ENCODE results near the gene FCGR3A. TPM values are rescaled to one million over a fixed set of nuclear protein-coding genes. Genes with fewer than 3 reads are reported as not detected.
"Not testable (repeated sequence)": the region's sequence is repeated elsewhere in the genome, so short reads cannot be mapped to it uniquely, and the experiment has no call there.

FCGR3A gene
- total RNA-seq, 1 donor from 2014 or later, result 0.17 TPM

GRCh38 chr1:161531986-161532643 lies 17.5 kb downstream of the FCGR3A start:
- DNase-seq (ENCODE audit: extremely low spot score, unreplicated experiment), result no peak
- Mint-ChIP-seq H3K9me3 (no peaks in the 10 kb centered on the region), H3K4me1 (ENCODE audit: unreplicated experiment) (peaks cover 21% of the 10 kb centered on the region), H3K4me3 (peak overlapping the region; percentile 83), H3K27ac (peak overlapping the region; percentile 62), H3K36me3 (peaks cover 8% of the 10 kb centered on the region), H3K27me3 (peaks cover 52% of the 10 kb centered on the region)
- no peak for TF ChIP-seq CTCF (conservative IDR thresholded peaks at IDR 0.05)

- not testable (repeated sequence) for H3K36me3 Mint-ChIP-seq, H3K9me3 Mint-ChIP-seq
- Mint-ChIP-seq H3K27me3 (peaks cover 56% of the 10 kb centered on the region), H3K27ac (peak overlapping the region; percentile 97), H3K4me1 (ENCODE audit: unreplicated experiment) (peaks cover 21% of the 10 kb centered on the region), H3K4me3 (peak overlapping the region; percentile 96)
- peak; percentile 87 for DNase-seq (ENCODE audit: extremely low spot score, unreplicated experiment)
Observed at GRCh38 chr1:161530671-161531641, 18.7 kb downstream of the FCGR3A start.

- peaks cover 57% of the 10 kb centered on the region for H3K27me3 Mint-ChIP-seq
- not testable (repeated sequence) for DNase-seq (ENCODE audit: extremely low spot score, unreplicated experiment); H3K36me3 Mint-ChIP-seq; H3K9me3 Mint-ChIP-seq
- peak overlapping the region; percentile 96 for H3K4me3 Mint-ChIP-seq
- peaks cover 21% of the 10 kb centered on the region for H3K4me1 Mint-ChIP-seq (ENCODE audit: unreplicated experiment)
- peak overlapping the region; percentile 97 for H3K27ac Mint-ChIP-seq
Observed at GRCh38 chr1:161530158-161530557, 19.5 kb downstream of the FCGR3A start.

GRCh38 chr1:161529463-161530104 lies 20.0 kb downstream of the FCGR3A start:
- Mint-ChIP-seq H3K27ac (peak overlapping the region; percentile 97), H3K4me3 (peak overlapping the region; percentile 96), H3K27me3 (peaks cover 61% of the 10 kb centered on the region), H3K4me1 (ENCODE audit: unreplicated experiment) (peaks cover 21% of the 10 kb centered on the region)
- not testable (repeated sequence) for H3K9me3 Mint-ChIP-seq; H3K36me3 Mint-ChIP-seq; DNase-seq (ENCODE audit: extremely low spot score, unreplicated experiment)

GRCh38 chr1:161528550-161528949 lies 21.1 kb downstream of the FCGR3A start:
- H3K4me1 Mint-ChIP-seq (ENCODE audit: unreplicated experiment), result peaks cover 21% of the 10 kb centered on the region
- H3K36me3 Mint-ChIP-seq, result peaks cover 11% of the 10 kb centered on the region
- not testable (repeated sequence) for H3K9me3 Mint-ChIP-seq; DNase-seq (ENCODE audit: extremely low spot score, unreplicated experiment); H3K27ac Mint-ChIP-seq
- H3K4me3 Mint-ChIP-seq, result peak overlapping the region; percentile 36
- peaks cover 67% of the 10 kb centered on the region for H3K27me3 Mint-ChIP-seq

- peaks cover 11% of the 10 kb centered on the region for H3K36me3 Mint-ChIP-seq
- DNase-seq (ENCODE audit: extremely low spot score, unreplicated experiment); H3K4me1 Mint-ChIP-seq (ENCODE audit: unreplicated experiment); H3K27ac Mint-ChIP-seq; H3K9me3 Mint-ChIP-seq: not testable (repeated sequence)
- H3K27me3 Mint-ChIP-seq, result peaks cover 67% of the 10 kb centered on the region
- peak overlapping the region; percentile 37 for H3K4me3 Mint-ChIP-seq
Observed at GRCh38 chr1:161525918-161526317, 23.7 kb downstream of the FCGR3A start.

GRCh38 chr1:161525321-161525720 lies 24.3 kb downstream of the FCGR3A start:
- not testable (repeated sequence) for H3K27ac Mint-ChIP-seq; H3K36me3 Mint-ChIP-seq; H3K4me1 Mint-ChIP-seq (ENCODE audit: unreplicated experiment); DNase-seq (ENCODE audit: extremely low spot score, unreplicated experiment); H3K9me3 Mint-ChIP-seq
- Mint-ChIP-seq H3K27me3 (peaks cover 65% of the 10 kb centered on the region), H3K4me3 (peak overlapping the region; percentile 83)

GRCh38 chr1:161524742-161525291 lies 24.8 kb downstream of the FCGR3A start:
- not testable (repeated sequence) for H3K9me3 Mint-ChIP-seq; DNase-seq (ENCODE audit: extremely low spot score, unreplicated experiment); H3K27ac Mint-ChIP-seq; H3K4me1 Mint-ChIP-seq (ENCODE audit: unreplicated experiment); H3K36me3 Mint-ChIP-seq
- H3K27me3 Mint-ChIP-seq, result peaks cover 65% of the 10 kb centered on the region
- peak overlapping the region; percentile 83 for H3K4me3 Mint-ChIP-seq

GRCh38 chr1:161523817-161524741 lies 25.5 kb downstream of the FCGR3A start, which contains the start of gene HSPA6:
Gene HSPA6 (plus strand): TSS chr1:161524540. CDS start chr1:161524659, 119 bp downstream.
- peak; percentile 78 for DNase-seq (ENCODE audit: extremely low spot score, unreplicated experiment)
- Mint-ChIP-seq H3K27ac (peak within 1 kb of the TSS; percentile 94), H3K4me3 (peak within 1 kb of the TSS; percentile 91), H3K27me3 (peaks cover 67% of the 10 kb centered on the region)
- not testable (repeated sequence) for H3K4me1 Mint-ChIP-seq (ENCODE audit: unreplicated experiment); H3K36me3 Mint-ChIP-seq; H3K9me3 Mint-ChIP-seq

GRCh38 chr1:161523041-161523816 lies 26.4 kb downstream of the FCGR3A start:
- H3K4me3 Mint-ChIP-seq, result peak overlapping the region; percentile 91
- not testable (repeated sequence) for H3K36me3 Mint-ChIP-seq; H3K9me3 Mint-ChIP-seq; DNase-seq (ENCODE audit: extremely low spot score, unreplicated experiment); H3K4me1 Mint-ChIP-seq (ENCODE audit: unreplicated experiment)
- peak overlapping the region; percentile 94 for H3K27ac Mint-ChIP-seq
- peaks cover 66% of the 10 kb centered on the region for H3K27me3 Mint-ChIP-seq

GRCh38 chr1:161513953-161514352 lies 35.7 kb downstream of the FCGR3A start:
- DNase-seq (ENCODE audit: extremely low spot score, unreplicated experiment); H3K4me1 Mint-ChIP-seq (ENCODE audit: unreplicated experiment); H3K4me3 Mint-ChIP-seq; H3K36me3 Mint-ChIP-seq; H3K9me3 Mint-ChIP-seq: not testable (repeated sequence)
- peak overlapping the region; percentile 75 for H3K27ac Mint-ChIP-seq
- peaks cover 21% of the 10 kb centered on the region for H3K27me3 Mint-ChIP-seq
